ENCODE measurements around the gene STAB1.

Gene STAB1, protein sequence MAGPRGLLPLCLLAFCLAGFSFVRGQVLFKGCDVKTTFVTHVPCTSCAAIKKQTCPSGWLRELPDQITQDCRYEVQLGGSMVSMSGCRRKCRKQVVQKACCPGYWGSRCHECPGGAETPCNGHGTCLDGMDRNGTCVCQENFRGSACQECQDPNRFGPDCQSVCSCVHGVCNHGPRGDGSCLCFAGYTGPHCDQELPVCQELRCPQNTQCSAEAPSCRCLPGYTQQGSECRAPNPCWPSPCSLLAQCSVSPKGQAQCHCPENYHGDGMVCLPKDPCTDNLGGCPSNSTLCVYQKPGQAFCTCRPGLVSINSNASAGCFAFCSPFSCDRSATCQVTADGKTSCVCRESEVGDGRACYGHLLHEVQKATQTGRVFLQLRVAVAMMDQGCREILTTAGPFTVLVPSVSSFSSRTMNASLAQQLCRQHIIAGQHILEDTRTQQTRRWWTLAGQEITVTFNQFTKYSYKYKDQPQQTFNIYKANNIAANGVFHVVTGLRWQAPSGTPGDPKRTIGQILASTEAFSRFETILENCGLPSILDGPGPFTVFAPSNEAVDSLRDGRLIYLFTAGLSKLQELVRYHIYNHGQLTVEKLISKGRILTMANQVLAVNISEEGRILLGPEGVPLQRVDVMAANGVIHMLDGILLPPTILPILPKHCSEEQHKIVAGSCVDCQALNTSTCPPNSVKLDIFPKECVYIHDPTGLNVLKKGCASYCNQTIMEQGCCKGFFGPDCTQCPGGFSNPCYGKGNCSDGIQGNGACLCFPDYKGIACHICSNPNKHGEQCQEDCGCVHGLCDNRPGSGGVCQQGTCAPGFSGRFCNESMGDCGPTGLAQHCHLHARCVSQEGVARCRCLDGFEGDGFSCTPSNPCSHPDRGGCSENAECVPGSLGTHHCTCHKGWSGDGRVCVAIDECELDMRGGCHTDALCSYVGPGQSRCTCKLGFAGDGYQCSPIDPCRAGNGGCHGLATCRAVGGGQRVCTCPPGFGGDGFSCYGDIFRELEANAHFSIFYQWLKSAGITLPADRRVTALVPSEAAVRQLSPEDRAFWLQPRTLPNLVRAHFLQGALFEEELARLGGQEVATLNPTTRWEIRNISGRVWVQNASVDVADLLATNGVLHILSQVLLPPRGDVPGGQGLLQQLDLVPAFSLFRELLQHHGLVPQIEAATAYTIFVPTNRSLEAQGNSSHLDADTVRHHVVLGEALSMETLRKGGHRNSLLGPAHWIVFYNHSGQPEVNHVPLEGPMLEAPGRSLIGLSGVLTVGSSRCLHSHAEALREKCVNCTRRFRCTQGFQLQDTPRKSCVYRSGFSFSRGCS (N-terminal part only)

GRCh38 chr3:52494886-52495495, at the start of gene STAB1:
Gene STAB1, plus strand, starts transcription at chr3:52495338. Its CDS starts 76 bp downstream, at chr3:52495414.
- no peak for DNase-seq (ENCODE audit: extremely low read depth in 1 of 2, low read depth in 1 of 2)

DNA sequence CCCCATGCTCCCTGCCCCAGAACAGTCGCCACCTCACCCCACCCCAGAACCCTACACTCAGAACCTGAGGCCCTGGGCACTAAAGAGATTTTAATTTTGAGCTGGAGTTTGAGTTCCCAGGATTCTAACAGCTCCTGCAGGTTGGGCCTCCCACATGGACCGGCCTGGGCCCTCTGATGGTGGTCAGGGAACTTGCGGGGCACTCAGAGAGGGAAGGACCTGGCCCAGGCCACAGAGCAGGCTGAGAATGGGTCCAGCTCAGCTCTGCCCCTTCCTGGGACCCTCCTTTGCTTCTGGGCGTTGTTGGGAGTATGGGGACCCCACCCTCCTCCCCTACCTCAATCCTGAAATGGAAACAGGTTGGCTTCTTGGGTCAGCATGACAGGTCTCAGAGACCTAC, 49.1 kb upstream of the STAB1 start:
- no peak for DNase-seq (ENCODE audit: extremely low read depth in 1 of 2, low read depth in 1 of 2)

- DNase-seq (ENCODE audit: extremely low read depth in 1 of 2, low read depth in 1 of 2): peak; percentile 51 to 54
These were observed 48.3 kb upstream of the STAB1 start for GRCh38 chr3:52446631-52447511.

DNA sequence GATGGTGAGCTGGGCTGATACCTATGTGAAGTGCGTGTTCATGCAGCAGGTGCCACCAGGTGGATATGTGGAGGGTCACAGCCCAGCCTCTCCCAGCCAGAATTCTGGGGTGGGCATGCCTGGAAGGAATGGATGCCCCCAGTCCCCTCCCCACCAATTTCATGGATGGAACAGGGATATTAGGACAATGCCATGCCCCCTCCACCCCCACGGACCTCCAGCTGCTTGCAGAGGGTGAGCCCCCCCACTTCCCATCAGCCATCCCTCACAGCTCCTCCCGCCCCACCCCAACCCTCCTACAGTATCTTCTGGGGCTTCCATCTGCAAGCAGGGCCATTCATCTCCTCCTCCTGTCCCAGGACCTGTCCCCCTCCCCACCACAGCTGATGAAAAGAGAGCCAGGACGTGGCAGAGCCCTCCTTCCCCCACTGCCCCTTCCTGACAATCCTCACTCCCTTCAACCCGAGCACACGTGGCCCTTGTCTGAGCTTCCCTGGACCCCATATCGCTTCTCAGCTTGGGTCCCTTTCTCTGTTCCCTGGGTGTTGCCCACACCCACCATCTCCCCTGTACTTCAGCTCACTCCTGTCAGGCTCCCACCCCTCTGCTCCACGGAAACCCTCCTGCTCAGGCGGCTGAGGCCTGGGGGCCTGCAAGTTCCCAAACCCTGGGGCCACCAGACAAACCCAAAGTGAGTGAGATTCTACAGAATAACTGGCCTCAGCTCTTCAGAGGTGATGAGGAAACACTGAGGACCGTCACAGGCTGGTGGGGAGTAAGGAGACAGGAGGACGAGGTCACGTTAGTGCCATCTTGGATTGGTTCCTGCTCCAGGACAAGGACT, 47.4 kb upstream of the STAB1 start:
- DNase-seq (ENCODE audit: extremely low read depth in 1 of 2, low read depth in 1 of 2): no peak

DNA sequence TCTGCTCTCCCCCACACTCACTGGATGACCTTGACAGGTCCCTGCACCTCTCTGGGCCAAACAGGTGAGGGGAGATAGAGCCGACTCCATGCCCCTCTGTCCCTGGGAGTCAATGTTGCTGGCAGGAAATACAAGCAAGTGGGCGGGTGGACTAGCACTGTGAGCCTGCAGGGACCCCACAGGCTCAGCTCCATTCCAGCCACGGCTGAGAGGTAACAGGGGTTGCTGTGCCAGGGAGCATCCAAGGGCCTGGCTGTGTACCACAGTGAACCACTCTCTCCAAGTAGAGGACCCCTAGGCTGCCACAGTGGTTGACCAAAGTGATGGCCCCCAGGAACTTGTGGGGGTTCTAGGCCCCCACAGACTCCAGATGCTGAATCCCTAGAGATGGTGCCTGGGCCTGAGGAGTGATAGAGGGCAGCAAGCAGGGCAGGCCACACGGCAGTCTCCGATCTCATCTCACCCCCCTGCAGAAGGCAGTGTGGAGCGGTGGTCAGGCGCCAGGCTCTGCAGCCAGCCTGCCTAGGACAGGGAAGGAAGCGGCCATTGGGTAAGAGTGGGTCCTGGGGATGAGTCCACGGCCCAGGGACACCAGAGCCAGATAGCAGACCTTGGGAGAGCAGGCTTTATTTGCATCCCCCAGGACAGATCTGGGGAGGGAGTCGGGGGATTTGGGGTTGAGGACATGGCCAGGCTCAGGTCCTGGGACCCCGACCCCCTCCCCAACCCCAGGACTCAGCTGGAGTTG, 44.5 kb upstream of the STAB1 start:
- no peak for DNase-seq (ENCODE audit: extremely low read depth in 1 of 2, low read depth in 1 of 2)

GRCh38 chr3:52451237-52452083, 43.7 kb upstream of the STAB1 start:
- DNase-seq (ENCODE audit: extremely low read depth in 1 of 2, low read depth in 1 of 2): no peak

GRCh38 chr3:52452126-52452525, 43.0 kb upstream of the STAB1 start:
- DNase-seq (ENCODE audit: extremely low read depth in 1 of 2, low read depth in 1 of 2): no peak

GRCh38 chr3:52452570-52453221, 42.4 kb upstream of the STAB1 start:
- DNase-seq (ENCODE audit: extremely low read depth in 1 of 2, low read depth in 1 of 2): no peak

- no peak for DNase-seq (ENCODE audit: extremely low read depth in 1 of 2, low read depth in 1 of 2)
These were observed 41.5 kb upstream of the STAB1 start, which contains the start of gene TNNC1 for GRCh38 chr3:52453496-52454249. Gene TNNC1, minus strand, starts transcription at chr3:52454041. Its CDS starts 26 bp downstream, at chr3:52454015.

DNA sequence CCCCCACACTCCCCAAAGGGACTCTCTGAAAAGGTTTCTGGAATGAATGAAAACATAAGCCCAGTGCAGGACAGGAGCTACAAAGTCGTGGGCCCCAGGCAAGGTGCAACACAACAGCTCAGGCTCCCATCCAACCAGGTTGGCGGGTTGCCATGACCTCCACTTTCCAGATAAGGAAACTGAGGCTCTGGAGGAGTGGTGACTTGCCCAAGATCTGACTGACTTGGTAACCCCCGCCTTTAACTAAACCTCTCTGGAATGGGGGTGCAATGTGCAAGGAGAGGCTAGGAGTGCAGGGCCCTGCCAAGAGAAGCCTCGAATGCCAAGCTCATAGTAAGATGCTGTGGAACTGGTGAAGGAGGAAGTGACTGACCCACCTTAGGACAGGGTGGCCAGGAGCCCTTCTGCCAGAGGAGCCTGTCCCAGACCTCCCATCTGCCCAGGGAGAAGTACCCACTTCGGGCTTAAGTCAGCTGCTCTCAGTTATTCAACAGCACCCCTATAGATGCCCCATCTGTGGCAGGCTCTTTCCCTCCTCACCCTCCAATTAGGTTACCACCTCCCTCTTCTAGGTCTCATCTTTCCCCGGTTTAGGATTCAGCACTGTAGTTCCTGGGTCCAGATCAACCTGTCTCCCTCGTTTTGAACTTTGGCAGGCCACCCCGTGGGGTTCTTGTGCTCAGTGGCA, 40.7 kb upstream of the STAB1 start:
- no peak for DNase-seq (ENCODE audit: extremely low read depth in 1 of 2, low read depth in 1 of 2)

- no peak for DNase-seq (ENCODE audit: extremely low read depth in 1 of 2, low read depth in 1 of 2)
These were observed 40.2 kb upstream of the STAB1 start for GRCh38 chr3:52454938-52455282.

- peak; percentile 86 to 97 for DNase-seq (ENCODE audit: extremely low read depth in 1 of 2, low read depth in 1 of 2)
These were observed 39.6 kb upstream of the STAB1 start, which contains the start of gene NISCH for GRCh38 chr3:52455283-52456168. Gene NISCH, plus strand, starts transcription at chr3:52455604. Its CDS starts 38 bp downstream, at chr3:52455642.

DNA sequence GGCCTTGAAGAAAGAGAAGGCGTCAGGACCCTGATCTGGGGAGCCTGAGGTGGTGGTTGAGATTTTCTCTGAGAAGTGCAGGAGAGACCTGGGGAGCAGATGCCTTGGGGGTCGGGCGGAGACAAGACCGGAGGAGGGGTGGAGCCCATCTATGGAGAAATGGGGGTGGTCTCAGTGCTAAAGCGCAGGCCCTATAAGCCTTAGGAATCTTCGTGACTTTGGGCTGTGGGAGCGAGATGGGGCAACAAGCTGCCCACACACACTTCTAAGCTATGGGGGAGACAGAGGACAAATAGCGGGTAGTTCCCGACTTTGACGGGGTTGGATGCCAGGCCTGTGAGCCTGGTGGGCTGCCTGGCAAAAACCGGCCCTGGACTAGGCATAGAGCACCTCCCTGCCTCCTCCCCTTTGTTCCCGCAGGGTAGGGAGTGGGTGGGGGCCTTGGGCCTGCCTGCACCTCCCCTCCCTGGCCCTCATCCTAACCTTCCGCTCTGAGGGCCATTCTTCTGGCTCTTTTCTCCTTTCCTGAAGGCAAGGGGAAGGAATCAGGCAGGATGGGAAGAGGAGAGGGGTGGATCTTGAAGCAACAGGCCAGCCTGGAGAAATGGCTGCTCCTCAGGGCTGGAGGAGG, 38.9 kb upstream of the STAB1 start:
- DNase-seq (ENCODE audit: extremely low read depth in 1 of 2, low read depth in 1 of 2): no peak

DNA sequence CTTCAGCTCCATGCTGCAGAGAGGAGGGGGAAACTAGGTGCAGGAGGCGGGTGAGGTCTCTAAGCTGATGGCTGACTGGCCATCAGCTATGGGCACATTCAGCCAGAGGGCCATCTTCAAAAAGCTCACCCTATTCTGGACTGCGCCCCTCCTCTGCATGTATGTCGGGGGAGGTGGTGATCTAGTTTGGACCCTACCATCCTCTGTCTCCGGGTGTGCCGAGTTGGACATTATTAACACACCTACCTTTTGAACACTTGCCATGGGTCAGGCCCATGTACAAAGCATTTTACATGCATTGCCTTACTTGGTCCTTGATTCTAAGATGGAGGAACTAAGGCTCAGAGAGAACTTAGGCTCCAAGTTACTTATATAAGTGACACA, 38.3 kb upstream of the STAB1 start:
- no peak for DNase-seq (ENCODE audit: extremely low read depth in 1 of 2, low read depth in 1 of 2)
